ENCODE measurements around the gene EFR3B.

EFR3B gene

DNA sequence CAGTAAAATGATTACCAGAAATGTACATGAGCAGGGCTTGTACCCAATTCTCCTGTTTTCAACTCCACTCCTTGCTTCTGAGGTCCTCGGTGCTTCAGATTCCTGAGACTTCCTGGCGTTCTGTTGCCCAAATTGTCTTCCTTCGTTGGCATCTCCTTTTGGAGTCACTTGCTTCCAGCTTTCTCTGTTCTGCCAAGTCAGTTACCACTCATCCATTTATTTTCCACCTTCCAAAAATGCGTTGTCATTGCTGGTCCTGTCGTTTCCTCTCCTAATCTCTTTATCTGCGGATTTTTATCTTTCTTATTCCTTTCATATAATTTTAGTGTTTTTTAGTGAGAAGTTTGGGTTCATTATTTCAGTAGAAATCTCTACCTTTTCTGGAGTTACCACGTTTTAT is 18.5 kb upstream of the EFR3B start:
- Histone ChIP-seq H3K27me3 (replicated peaks in 2 of 5; ENCODE audit: control insufficient read depth in 4 of 5, insufficient read depth in 5 of 5, low read length in 4 of 5) (no peaks in the 10 kb centered on the region), H3K9me3 (ENCODE audit: control extremely low read depth in 1 of 5, control insufficient read depth in 4 of 5, insufficient read depth in 2 of 5, low read depth in 1 of 5, low read length in 4 of 5) (no peaks in the 10 kb centered on the region), H3K4me3 (ENCODE audit: control insufficient read depth in 1 of 7, extremely low read depth in 1 of 7, insufficient read depth in 4 of 7, low read depth in 2 of 7, low read length in 6 of 7) (no peak overlapping the region), H3K27ac (ENCODE audit: insufficient read depth in 1 of 2, low read depth in 1 of 2, low read length in 2 of 2, poor library complexity in 1 of 2, severe bottlenecking in 2 of 2) (no peak overlapping the region), H3K36me3 (ENCODE audit: control insufficient read depth in 4 of 4, insufficient read depth in 4 of 4, low read length in 3 of 4) (no peaks in the 10 kb centered on the region), H3K4me1 (ENCODE audit: control extremely low read depth in 1 of 4, control insufficient read depth in 4 of 4, insufficient read depth in 4 of 4, low read length in 3 of 4) (no peaks in the 10 kb centered on the region)
- CTCF ChIA-PET = no interaction called here
- POLR2A ChIA-PET = no interaction called here
- no peak for DNase-seq
- 98% methylated on average over 3 of the region's 7 CpGs for WGBS (ENCODE audit: insufficient coverage)

DNA sequence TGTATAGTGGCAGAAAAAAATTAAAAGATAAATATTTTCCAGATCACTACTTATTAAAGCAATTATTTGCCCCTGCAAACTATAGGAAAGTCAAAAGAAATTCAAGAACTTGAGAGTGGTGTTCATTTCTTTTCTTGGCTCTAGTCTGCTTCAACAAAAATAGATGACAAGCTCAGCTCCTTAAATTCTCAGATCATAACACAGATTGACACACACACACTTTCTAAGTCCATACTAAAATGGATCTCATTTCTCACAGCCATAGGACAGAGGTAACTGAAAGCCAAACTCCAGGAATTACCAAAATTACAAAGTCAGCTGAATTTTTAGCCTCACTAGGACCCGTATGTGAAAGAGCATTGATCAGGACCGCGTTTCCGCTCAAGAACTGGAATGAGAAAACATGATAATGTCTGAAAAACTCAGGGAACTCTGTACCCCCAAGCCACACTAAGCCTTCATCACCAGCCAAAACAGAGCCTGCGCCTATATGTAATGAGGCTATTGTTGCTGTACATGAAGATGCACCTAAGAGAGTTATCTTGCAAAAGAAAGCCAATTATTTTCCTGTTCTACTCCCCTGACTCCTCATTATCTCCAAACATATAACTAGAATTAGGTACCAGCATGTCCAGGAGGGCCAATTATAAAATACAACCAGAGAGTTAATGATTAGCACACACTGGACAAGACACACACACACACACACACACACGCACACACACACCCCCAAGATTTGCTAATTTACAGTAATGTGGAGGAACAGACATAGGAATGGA is 16.5 kb upstream of the EFR3B start:
- H3K27ac ChIP-seq (ENCODE audit: insufficient read depth in 1 of 2, low read depth in 1 of 2, low read length in 2 of 2, poor library complexity in 1 of 2, severe bottlenecking in 2 of 2) = no peak overlapping the region
- H3K27me3 ChIP-seq (replicated peaks in 2 of 5; ENCODE audit: control insufficient read depth in 4 of 5, insufficient read depth in 5 of 5, low read length in 4 of 5) = no peaks in the 10 kb centered on the region
- ChIA-PET CTCF (no interaction called here), POLR2A (no interaction called here)
- no peaks in the 10 kb centered on the region for H3K9me3 ChIP-seq (ENCODE audit: control extremely low read depth in 1 of 5, control insufficient read depth in 4 of 5, insufficient read depth in 2 of 5, low read depth in 1 of 5, low read length in 4 of 5)
- no CpG with 5 or more reads among the region's 6 CpGs for WGBS (ENCODE audit: insufficient coverage)
- peaks cover 0 to 2% (median under 1%) of the 10 kb centered on the region in 4 experiments for H3K4me1 ChIP-seq (ENCODE audit: control extremely low read depth in 1 of 4, control insufficient read depth in 4 of 4, insufficient read depth in 4 of 4, low read length in 3 of 4)
- no peak overlapping the region for H3K4me3 ChIP-seq (ENCODE audit: control insufficient read depth in 1 of 7, extremely low read depth in 1 of 7, insufficient read depth in 4 of 7, low read depth in 2 of 7, low read length in 6 of 7)
- no peak for DNase-seq
- H3K36me3 ChIP-seq (ENCODE audit: control insufficient read depth in 4 of 4, insufficient read depth in 4 of 4, low read length in 3 of 4) = no peaks in the 10 kb centered on the region

DNA sequence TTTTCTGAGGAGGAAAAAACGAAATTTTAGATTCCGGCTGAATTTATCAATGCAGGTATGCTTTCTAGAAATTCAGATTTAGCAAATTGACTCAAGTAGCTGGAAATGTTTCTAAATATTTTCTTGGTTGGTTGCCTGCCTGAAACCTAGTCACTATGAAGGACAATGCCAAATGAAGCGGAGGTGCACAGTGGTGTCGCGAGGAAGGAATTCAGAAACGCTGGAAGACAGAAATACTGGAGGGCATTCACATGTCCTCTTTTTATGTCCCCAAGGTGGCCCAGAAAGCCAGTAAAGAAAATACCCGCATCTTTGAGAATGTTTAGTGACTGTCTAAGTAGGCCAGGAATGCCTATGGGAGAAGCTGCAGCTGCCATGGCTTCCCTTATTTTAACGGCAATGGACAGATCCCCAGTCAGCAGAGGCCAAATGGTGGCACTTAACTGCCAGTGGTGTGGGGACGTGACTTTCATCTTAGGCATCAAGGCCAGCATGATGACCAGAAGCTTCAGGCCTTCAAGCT is 15.8 kb upstream of the EFR3B start:
- H3K36me3 ChIP-seq (ENCODE audit: control insufficient read depth in 4 of 4, insufficient read depth in 4 of 4, low read length in 3 of 4) = no peaks in the 10 kb centered on the region
- H3K4me1 ChIP-seq (ENCODE audit: control extremely low read depth in 1 of 4, control insufficient read depth in 4 of 4, insufficient read depth in 4 of 4, low read length in 3 of 4) = peaks cover 0 to 7% (median 4%) of the 10 kb centered on the region in 4 experiments
- H3K27me3 ChIP-seq (replicated peaks in 2 of 5; ENCODE audit: control insufficient read depth in 4 of 5, insufficient read depth in 5 of 5, low read length in 4 of 5) = no peaks in the 10 kb centered on the region
- 92% methylated on average over 9 of the region's 9 CpGs for WGBS (ENCODE audit: insufficient coverage)
- no peak overlapping the region for H3K27ac ChIP-seq (ENCODE audit: insufficient read depth in 1 of 2, low read depth in 1 of 2, low read length in 2 of 2, poor library complexity in 1 of 2, severe bottlenecking in 2 of 2)
- ChIA-PET POLR2A (no interaction called here), CTCF (no interaction called here)
- no peaks in the 10 kb centered on the region for H3K9me3 ChIP-seq (ENCODE audit: control extremely low read depth in 1 of 5, control insufficient read depth in 4 of 5, insufficient read depth in 2 of 5, low read depth in 1 of 5, low read length in 4 of 5)
- DNase-seq = no peak
- no peak overlapping the region for H3K4me3 ChIP-seq (ENCODE audit: control insufficient read depth in 1 of 7, extremely low read depth in 1 of 7, insufficient read depth in 4 of 7, low read depth in 2 of 7, low read length in 6 of 7)

DNA sequence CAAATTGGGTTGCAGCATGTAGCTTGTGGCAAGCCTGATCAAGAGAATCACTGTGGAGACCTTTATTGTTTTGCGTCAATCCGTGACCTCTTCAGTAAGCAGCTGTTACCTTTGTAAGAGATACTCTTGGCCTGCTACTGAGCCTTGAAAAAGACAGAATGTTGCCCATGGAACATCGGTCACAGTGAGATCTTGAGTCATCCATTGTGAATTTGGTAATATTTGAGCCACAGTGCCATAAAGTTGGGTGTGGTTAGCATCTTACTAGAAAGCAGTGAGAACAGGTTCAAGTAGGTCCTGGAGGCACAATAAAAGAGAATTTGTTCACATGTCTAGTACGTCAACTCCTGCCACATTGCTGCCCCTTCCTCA is 12.7 kb upstream of the EFR3B start:
- Histone ChIP-seq H3K27ac (ENCODE audit: insufficient read depth in 1 of 2, low read depth in 1 of 2, low read length in 2 of 2, poor library complexity in 1 of 2, severe bottlenecking in 2 of 2) (no peak overlapping the region), H3K36me3 (ENCODE audit: control insufficient read depth in 4 of 4, insufficient read depth in 4 of 4, low read length in 3 of 4) (no peaks in the 10 kb centered on the region), H3K4me3 (ENCODE audit: control insufficient read depth in 1 of 7, extremely low read depth in 1 of 7, insufficient read depth in 4 of 7, low read depth in 2 of 7, low read length in 6 of 7) (no peak overlapping the region), H3K4me1 (ENCODE audit: control extremely low read depth in 1 of 4, control insufficient read depth in 4 of 4, insufficient read depth in 4 of 4, low read length in 3 of 4) (peaks cover 0 to 11% (median 8%) of the 10 kb centered on the region in 4 experiments), H3K9me3 (ENCODE audit: control extremely low read depth in 1 of 5, control insufficient read depth in 4 of 5, insufficient read depth in 2 of 5, low read depth in 1 of 5, low read length in 4 of 5) (peaks cover 0 to 2% (median 0%) of the 10 kb centered on the region in 5 experiments), H3K27me3 (replicated peaks in 2 of 5; ENCODE audit: control insufficient read depth in 4 of 5, insufficient read depth in 5 of 5, low read length in 4 of 5) (no peaks in the 10 kb centered on the region)
- DNase-seq = no peak
- ChIA-PET POLR2A (no interaction called here), CTCF (no interaction called here)
- 73% methylated on average over 4 of the region's 4 CpGs for WGBS (ENCODE audit: insufficient coverage)

DNA sequence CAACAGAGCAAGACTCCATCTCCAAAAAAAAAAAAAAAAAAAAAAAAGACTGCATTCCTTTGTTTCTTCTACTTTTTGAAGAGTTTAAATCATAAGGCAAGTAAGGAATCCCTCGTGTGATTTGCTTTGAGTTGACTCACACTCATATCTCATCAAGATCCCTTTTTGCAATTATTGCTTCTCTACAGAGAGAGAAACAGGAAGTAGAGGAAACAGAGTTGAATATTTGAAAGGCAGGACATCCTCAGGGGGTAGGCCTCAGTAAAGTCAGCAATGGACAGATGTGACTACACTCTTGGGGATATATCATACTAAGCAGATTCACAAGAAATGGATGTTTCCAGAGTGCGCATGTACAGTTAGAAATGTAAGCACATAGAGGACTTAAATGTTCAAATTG is 11.2 kb upstream of the EFR3B start:
- H3K4me3 ChIP-seq (ENCODE audit: control insufficient read depth in 1 of 7, extremely low read depth in 1 of 7, insufficient read depth in 4 of 7, low read depth in 2 of 7, low read length in 6 of 7) = no peak overlapping the region
- ChIA-PET CTCF (interaction anchor here (0.7 to 2.2 kb wide), 4 partner anchors 9 to 18 kb away, joined by 3 to 6 read pairs (median 3); partner anchors contain the start of gene EFR3B), POLR2A (no interaction called here)
- no peak overlapping the region for H3K27ac ChIP-seq (ENCODE audit: insufficient read depth in 1 of 2, low read depth in 1 of 2, low read length in 2 of 2, poor library complexity in 1 of 2, severe bottlenecking in 2 of 2)
- no peaks in the 10 kb centered on the region for H3K27me3 ChIP-seq (replicated peaks in 2 of 5; ENCODE audit: control insufficient read depth in 4 of 5, insufficient read depth in 5 of 5, low read length in 4 of 5)
- peaks cover 0 to 3% (median 0%) of the 10 kb centered on the region in 5 experiments for H3K9me3 ChIP-seq (ENCODE audit: control extremely low read depth in 1 of 5, control insufficient read depth in 4 of 5, insufficient read depth in 2 of 5, low read depth in 1 of 5, low read length in 4 of 5)
- peaks cover 0 to 11% (median 8%) of the 10 kb centered on the region in 4 experiments for H3K4me1 ChIP-seq (ENCODE audit: control extremely low read depth in 1 of 4, control insufficient read depth in 4 of 4, insufficient read depth in 4 of 4, low read length in 3 of 4)
- no peaks in the 10 kb centered on the region for H3K36me3 ChIP-seq (ENCODE audit: control insufficient read depth in 4 of 4, insufficient read depth in 4 of 4, low read length in 3 of 4)
- peak; percentile 9 to 79 (median 72) for DNase-seq
- 100% methylated on average over 1 of the region's 2 CpGs for WGBS (ENCODE audit: insufficient coverage)

DNA sequence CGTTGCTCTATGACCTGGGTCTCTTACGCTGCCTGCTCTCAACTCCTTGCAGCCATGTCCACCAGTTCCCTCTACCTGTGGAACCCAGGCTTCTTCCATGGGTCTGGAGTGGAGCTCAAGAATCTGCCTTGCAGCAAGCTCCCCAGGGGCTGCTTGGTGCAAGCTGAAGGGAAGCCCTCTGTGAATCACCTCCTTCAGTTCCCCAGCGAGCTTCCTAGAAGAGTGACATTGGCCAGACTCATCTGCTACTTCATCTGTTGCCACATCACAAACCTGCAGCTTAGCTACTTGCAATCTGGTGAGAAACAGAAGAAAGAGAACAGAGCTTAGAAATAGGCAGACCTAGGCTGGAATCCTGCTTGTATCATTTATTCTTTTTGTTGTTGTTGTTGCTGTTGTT is 9.8 kb upstream of the EFR3B start:
- WGBS (ENCODE audit: insufficient coverage) = 83% methylated on average over 3 of the region's 3 CpGs
- H3K9me3 ChIP-seq (ENCODE audit: control extremely low read depth in 1 of 5, control insufficient read depth in 4 of 5, insufficient read depth in 2 of 5, low read depth in 1 of 5, low read length in 4 of 5) = peaks cover 0 to 3% (median 0%) of the 10 kb centered on the region in 5 experiments
- H3K4me3 ChIP-seq (ENCODE audit: control insufficient read depth in 1 of 7, extremely low read depth in 1 of 7, insufficient read depth in 4 of 7, low read depth in 2 of 7, low read length in 6 of 7) = no peak overlapping the region
- CTCF ChIA-PET = interaction anchor here (2.2 kb wide), 1 partner anchor 9 kb away, joined by 6 read pairs; the partner anchor contains the start of gene EFR3B
- no peaks in the 10 kb centered on the region for H3K36me3 ChIP-seq (ENCODE audit: control insufficient read depth in 4 of 4, insufficient read depth in 4 of 4, low read length in 3 of 4)
- peak in 2 of 3 donors; percentile 31 to 40 for DNase-seq
- POLR2A ChIA-PET = interaction anchor here (0.9 kb wide), 1 partner anchor 9 kb away, joined by 3 read pairs; no protein-coding TSS in a partner anchor
- no peak overlapping the region for H3K27ac ChIP-seq (ENCODE audit: insufficient read depth in 1 of 2, low read depth in 1 of 2, low read length in 2 of 2, poor library complexity in 1 of 2, severe bottlenecking in 2 of 2)
- no peaks in the 10 kb centered on the region for H3K27me3 ChIP-seq (replicated peaks in 2 of 5; ENCODE audit: control insufficient read depth in 4 of 5, insufficient read depth in 5 of 5, low read length in 4 of 5)
- peaks cover 0 to 11% (median 8%) of the 10 kb centered on the region in 4 experiments for H3K4me1 ChIP-seq (ENCODE audit: control extremely low read depth in 1 of 4, control insufficient read depth in 4 of 4, insufficient read depth in 4 of 4, low read length in 3 of 4)

DNA sequence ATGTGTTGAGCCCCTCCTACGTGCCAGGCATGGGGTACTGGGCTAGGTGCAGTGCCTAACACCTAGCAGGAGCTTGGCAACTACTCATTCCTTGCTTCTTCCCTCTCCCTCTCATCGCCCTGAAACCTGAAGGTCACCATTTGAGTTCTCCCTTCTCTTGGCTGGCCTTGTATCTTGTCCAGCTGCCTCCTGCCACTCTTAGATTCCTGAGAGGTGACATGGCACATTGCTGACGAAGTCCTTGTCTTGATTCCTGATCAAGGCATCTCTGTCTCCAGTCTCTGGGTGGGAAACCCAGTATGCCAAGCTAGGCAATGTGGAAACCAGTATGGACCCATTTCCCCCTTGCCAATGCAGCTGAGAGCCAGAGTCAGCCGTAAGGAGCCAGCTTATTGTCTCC is 9.0 kb upstream of the EFR3B start:
- CTCF ChIA-PET = interaction anchor here (2.2 kb wide), 1 partner anchor 9 kb away, joined by 6 read pairs; the partner anchor contains the start of gene EFR3B
- H3K27ac ChIP-seq (ENCODE audit: insufficient read depth in 1 of 2, low read depth in 1 of 2, low read length in 2 of 2, poor library complexity in 1 of 2, severe bottlenecking in 2 of 2) = no peak overlapping the region
- no peaks in the 10 kb centered on the region for H3K27me3 ChIP-seq (replicated peaks in 2 of 5; ENCODE audit: control insufficient read depth in 4 of 5, insufficient read depth in 5 of 5, low read length in 4 of 5)
- WGBS (ENCODE audit: insufficient coverage) = 93% methylated on average over 3 of the region's 4 CpGs
- H3K36me3 ChIP-seq (ENCODE audit: control insufficient read depth in 4 of 4, insufficient read depth in 4 of 4, low read length in 3 of 4) = no peaks in the 10 kb centered on the region
- no peak for DNase-seq
- H3K9me3 ChIP-seq (ENCODE audit: control extremely low read depth in 1 of 5, control insufficient read depth in 4 of 5, insufficient read depth in 2 of 5, low read depth in 1 of 5, low read length in 4 of 5) = peaks cover 0 to 3% (median 0%) of the 10 kb centered on the region in 5 experiments
- POLR2A ChIA-PET = no interaction called here
- peaks cover 0 to 11% (median 8%) of the 10 kb centered on the region in 4 experiments for H3K4me1 ChIP-seq (ENCODE audit: control extremely low read depth in 1 of 4, control insufficient read depth in 4 of 4, insufficient read depth in 4 of 4, low read length in 3 of 4)
- H3K4me3 ChIP-seq (ENCODE audit: control insufficient read depth in 1 of 7, extremely low read depth in 1 of 7, insufficient read depth in 4 of 7, low read depth in 2 of 7, low read length in 6 of 7) = no peak overlapping the region
